Germinal center (tissue), 1 donor: ENCODE data around the gene RPS6KC1.
"Not testable (repeated sequence)": the region's sequence is repeated elsewhere in the genome, so short reads cannot be mapped to it uniquely, and the experiment has no call there.

Experiments
- DNase-seq: peaks from one replicate; pipeline ENCODE4 v3.0.0; 2012; ENCODE audit warnings: mixed read lengths, low spot score

Gene RPS6KC1

DNA sequence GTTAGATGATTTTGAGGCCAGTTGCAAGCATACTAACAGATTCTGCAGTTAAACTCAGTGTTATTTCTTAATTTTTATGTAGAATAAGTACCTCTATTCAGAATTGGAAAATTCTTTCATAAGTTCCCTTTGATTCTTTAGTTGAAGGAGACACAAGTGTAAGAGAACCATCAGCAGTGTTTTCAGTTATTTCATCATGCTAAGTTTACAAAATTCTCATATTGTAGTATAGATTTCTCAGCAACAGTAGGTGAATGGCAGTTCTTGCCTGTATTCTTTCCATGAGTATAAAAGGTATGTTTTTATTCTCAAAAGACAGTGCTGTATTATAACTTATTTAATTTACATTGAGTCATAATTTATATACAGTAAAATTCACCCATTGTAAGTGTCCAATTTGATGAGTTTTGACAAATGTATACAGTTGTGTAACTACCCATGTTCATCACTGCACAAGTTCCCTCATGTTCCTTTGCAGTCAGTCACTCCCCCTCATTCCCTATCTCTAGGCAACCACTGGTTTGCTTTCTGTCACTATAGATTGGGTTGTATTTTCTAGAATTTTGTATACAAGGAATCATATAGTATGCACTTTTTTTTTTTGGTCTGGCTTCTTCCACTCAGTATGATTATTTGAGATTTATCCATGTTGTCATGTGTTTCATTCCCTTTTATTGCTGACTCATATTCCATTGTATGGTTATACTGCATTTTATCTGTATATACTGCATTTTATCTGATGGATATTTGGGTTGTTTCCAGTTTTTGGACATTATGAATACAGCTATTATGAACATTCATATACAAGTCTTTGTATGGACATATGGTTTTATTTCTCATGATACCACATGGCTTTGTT lies 3.9 kb downstream of the RPS6KC1 start:
- DNase-seq, result no peak

- DNase-seq, result no peak
Measured at GRCh38 chr1:213055767-213056166, 4.7 kb downstream of the RPS6KC1 start.

- DNase-seq, result no peak
Measured at GRCh38 chr1:213057264-213058059, 6.4 kb downstream of the RPS6KC1 start.

DNA sequence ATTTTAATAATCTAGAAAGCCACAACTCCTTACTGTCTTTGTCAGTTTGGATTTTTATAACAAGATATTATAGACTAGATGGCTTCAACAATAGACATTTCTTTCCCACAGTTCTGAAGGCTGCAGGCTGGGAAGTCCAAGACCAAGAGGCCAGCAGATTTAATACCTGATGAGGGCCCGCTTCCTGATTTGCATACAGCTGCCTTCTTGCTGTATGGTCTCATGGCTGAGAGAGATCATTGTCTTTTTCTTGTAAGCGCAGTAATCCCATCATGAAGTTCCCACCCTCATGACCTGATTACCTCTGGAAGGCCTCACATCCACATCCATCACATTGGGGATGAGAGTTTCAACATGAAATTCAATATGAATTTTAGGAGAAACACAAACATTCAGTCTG lies 9.8 kb downstream of the RPS6KC1 start:
- DNase-seq, result no peak

GRCh38 chr1:213061263-213061662 lies 10.2 kb downstream of the RPS6KC1 start:
- DNase-seq, result no peak

- no peak for DNase-seq
Measured at GRCh38 chr1:213065800-213066199, 14.8 kb downstream of the RPS6KC1 start.

DNA sequence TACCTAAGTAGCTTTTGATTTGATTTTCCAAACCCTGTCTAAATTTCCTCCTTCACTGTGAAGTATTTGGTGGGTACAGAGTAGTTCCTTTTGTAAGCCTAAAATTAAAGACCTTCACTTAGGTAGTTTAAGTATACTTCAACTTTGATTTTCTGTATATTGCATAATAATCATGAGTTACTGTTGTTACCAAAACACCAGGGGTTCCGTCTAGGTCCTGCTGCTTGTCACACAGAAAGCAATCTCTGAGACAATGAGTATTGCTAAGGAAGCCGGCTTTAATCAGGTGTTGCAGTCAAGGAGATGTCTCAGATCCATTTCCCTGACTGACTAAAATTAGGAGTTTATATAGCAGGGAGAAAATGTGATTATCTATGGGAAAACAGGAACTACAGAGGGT lies 15.3 kb downstream of the RPS6KC1 start:
- no peak for DNase-seq

- DNase-seq, result no peak
Measured at GRCh38 chr1:213067352-213067751, 16.3 kb downstream of the RPS6KC1 start.

DNA sequence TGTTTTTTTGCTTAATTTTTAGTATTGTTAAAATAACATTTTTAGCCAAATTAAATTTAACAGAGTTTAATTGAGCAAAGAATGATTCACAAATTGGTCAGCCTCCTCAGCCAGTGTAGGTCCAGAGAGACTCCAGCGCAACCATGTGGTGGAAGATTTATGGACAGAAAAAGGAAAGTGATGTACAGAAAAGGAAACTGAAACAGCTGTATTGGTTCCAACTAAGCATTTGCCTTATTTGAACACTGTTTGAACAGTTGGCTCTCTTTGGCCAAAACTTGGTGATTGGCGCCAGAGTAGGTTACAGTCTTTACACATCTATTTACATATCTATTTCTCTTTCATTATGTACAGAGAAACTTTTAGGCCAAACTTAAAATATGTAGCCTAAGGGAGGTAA lies 19.4 kb downstream of the RPS6KC1 start:
- no peak for DNase-seq

- no peak for DNase-seq
Measured at GRCh38 chr1:213075725-213076124, 24.7 kb downstream of the RPS6KC1 start.

DNA sequence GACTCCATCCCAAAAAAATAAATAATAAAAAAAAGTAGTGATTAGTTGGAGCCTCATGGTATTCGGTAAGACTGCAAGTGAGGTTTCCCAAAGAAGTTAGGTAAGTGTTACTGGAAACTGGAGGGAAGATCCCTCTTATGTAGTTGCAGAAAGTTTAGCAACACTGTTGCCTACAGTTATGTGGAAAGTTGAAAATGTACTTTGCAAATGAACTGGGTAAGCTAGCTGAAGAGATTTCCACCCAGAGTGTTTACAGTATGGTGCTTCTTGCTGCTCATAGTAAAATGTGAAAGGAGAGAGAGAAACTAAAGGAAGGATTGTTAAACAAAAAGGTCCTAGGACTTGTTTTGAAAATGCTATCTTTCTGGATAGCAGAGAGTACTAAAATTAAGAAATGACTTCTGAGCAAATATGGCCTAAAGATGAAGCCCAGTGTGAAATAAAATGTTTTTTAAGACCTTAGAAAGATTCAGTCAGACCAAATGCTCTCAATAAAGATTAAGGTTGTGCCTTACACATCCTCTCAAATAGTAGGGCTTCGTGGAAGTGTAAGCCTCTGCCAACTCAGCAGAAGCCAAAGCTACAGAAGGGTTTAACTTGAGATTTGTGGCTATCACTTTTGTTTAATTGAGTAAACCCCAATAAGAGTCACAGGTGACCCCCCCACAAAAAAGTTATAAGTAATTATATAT lies 31.5 kb downstream of the RPS6KC1 start:
- no peak for DNase-seq

DNA sequence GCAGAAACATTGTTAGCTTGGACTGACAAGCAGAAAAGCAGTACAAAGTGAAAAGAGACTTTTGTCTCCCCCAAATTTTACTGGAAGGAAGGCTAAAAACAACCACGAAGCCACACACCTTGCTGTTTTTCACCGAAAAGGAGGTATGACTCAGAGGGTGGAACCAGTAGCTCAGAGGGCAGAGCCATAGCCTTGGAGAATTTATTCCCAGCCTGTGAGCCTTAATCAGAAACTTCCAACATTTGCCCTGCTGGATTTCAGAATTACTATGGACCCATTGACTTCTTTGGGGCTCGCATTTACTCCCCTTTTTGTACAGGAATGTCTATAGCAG lies 32.0 kb downstream of the RPS6KC1 start:
- DNase-seq, result no peak

GRCh38 chr1:213087911-213088310 lies 36.9 kb downstream of the RPS6KC1 start:
- DNase-seq, result no peak

DNA sequence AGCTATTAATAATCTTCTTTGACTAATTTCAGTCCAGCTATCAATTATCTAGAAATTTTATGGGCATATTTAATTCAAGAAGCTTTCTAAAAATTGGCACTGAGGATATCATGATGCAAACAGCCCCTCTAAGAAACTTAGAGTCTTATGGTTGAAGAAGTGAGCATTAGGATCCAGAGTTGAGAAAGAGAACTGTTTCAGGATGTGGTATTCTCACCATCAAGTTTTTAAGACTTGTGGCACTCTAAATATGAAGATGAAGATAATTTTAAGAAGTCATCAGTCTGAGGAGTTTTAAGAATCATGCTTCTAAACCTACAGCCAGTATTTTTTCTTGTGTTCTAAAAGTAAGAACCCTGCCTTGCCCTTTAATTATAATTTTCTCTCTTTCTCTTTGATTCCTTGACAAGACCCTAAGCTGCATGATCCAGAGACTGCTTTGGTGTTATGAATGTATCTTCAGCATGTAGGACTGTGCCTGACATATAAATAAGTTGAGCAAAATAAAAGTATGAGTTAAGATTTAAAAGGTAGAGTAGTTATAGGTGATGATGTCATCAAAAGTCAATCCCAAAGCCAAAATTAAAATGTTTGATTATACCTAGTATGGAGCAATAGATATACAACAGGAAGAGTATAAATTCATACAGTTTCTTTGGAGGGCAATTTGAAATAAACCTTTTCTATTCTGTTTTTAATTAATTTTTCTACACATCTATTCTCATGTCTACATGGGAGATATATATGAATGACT lies 39.1 kb downstream of the RPS6KC1 start:
- DNase-seq, result no peak

DNA sequence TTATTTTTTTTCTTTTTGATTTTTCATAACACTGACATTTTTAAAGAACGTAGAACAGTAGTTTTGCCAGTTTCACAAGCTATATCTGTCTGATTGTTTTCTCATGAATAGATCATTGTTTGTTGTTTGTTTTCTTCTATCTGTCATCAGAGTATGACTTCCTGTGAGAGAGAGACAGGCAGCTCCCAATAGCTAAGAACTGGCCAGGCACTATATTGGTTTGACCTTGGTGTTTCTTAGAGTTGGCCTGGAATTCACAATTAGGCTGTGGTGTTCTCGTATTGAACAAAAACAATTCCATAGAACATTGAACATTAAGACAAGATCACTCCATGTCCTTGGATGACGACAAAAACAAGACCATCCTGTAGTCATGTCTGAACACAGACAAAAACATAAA lies 43.4 kb downstream of the RPS6KC1 start:
- no peak for DNase-seq

GRCh38 chr1:213095467-213095866 lies 44.4 kb downstream of the RPS6KC1 start:
- DNase-seq, result no peak

GRCh38 chr1:213099682-213100399 lies 48.8 kb downstream of the RPS6KC1 start:
- DNase-seq, result no peak

GRCh38 chr1:213100565-213100964 lies 49.5 kb downstream of the RPS6KC1 start:
- DNase-seq, result not testable (repeated sequence)

DNA sequence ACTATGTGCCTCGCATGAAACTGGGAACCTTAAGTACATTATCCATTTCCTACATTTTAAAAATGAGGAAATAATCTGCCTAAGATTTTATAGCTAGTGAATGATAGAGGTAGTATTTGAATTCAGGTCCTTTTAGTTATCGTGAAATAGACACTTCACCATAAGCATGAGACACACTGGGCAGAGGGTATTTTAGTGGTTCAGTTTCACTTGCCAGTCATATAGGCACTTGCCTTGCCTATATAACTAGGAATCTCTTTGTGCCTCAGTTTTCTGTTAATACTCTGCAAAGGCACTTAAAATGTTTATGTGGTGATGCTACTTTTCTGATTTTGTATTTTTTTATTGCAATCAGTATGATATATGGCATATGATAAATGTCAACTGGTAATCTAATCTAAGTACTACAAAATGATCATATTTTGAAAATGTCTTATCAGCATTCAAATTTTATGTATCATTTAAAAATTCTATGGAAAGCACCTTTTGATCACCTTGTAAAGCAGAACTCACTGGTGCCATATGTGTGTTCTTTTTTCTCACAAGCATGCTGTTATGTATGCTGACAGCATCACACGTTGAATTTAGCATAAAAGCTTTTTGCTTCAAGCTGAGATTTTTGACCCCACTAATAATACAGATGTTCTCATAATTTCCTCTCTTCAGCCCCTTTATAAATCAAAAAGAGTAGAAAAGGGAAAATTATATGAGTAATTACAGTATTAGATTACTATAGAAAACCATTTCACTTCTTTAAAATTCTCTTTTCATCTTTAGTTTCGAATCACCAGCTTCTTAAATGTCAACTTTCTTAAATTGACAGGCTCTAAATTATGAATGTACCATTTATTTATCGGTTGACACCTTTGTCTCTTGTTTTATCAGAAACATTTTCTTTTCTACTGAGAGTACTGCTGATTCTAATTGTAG lies 52.6 kb downstream of the RPS6KC1 start:
- DNase-seq, result no peak

DNA sequence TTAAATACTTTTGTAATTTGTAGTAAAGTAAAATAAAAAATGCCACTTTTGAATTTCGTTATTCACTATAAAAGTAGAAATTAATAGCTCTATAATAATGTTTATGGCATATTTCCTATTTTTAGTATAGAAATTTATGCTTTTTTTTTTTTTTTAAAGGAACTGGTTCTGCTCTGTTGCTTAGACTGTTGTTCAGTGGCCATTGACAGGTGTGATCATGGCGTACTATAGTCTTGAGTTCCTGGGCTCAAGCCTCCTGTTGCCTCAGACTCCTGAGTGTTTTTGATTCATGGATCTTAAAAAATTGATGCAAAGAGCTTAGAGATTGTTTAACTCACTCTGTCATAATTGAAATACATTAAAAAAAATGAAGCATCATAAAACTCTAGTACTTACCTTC lies 53.6 kb downstream of the RPS6KC1 start:
- no peak for DNase-seq
